Endothelial cell of umbilical vein (primary cell): ENCODE measurements around the gene CAMTA1. TPM values are rescaled to one million over a fixed set of nuclear protein-coding genes. Genes with fewer than 3 reads are reported as not detected.

Experiments
- BruUV-seq: library from RNA; stranded (reverse); fragments of 400-500 nt; replicated peaks from 2 replicates; lab custom pipeline; 2021; lab: Mats Ljungman, UMichigan
- CTCF ChIA-PET: fragments of 300-600, 350-600 bp; sonication (Branson Sonifier 250); formaldehyde crosslinking; loops from one replicate; lab custom pipeline; 2021; ENCODE audit warnings: antibody characterized with exemption, inconsistent platforms; lab: Charles Lee
- POLR2A ChIA-PET: fragments of 300-600, 350-600 bp; sonication (Branson Sonifier 250); formaldehyde crosslinking; loops from one replicate; lab custom pipeline; 2021; ENCODE audit warnings: antibody characterized with exemption, inconsistent platforms; lab: Charles Lee
- DNase-seq: peaks from one replicate; pipeline ENCODE4 v3.0.0-alpha.2; 2011; ENCODE audit warnings: low read depth, low spot score
- FAIRE-seq: peaks from 2 replicates; lab custom pipeline; 2011; peaks lifted over from hg19 to GRCh38; lab: Jason Lieb, UNC
- H2AFZ ChIP-seq: 2 replicates; pipeline ENCODE4 v1.6.0; 2012; ENCODE audit warnings: low read depth, low read length, control low read depth, inconsistent platforms
- H3K27ac ChIP-seq: 2 replicates; pipeline ENCODE4 v1.5.1; 2011; ENCODE audit warnings: low read depth, mild to moderate bottlenecking, control low read depth, low read length, moderate library complexity; ENCODE audit not compliant: insufficient read depth
- H3K27me3 ChIP-seq, 2 experiments: 2 replicates each; pipeline versions ENCODE4 v1.6.0 to v1.6.1; 2011; ENCODE audit warnings: low read length in 2 of 2, mixed read lengths in 1 of 2; ENCODE audit not compliant: control insufficient read depth in 2 of 2, insufficient read depth in 2 of 2
- H3K36me3 ChIP-seq, 2 experiments: 2 replicates in 1 of 2; 3 replicates in 1 of 2; pipeline ENCODE4 v1.5.1; 2011; ENCODE audit warnings: low read length in 2 of 2, mild to moderate bottlenecking in 1 of 2, moderate library complexity in 1 of 2; ENCODE audit not compliant: control insufficient read depth in 2 of 2, insufficient read depth in 2 of 2; ENCODE audit errors: extremely low read depth in 1 of 2
- H3K4me1 ChIP-seq: 3 replicates; pipeline ENCODE4 v1.5.1; 2011; ENCODE audit warnings: mild to moderate bottlenecking, low read length; ENCODE audit not compliant: control insufficient read depth, insufficient read depth; ENCODE audit errors: extremely low read depth
- H3K4me2 ChIP-seq: 2 replicates; pipeline ENCODE4 v1.6.1; 2011; ENCODE audit warnings: low read length, control low read depth, mixed read lengths; ENCODE audit not compliant: insufficient read depth
- H3K4me3 ChIP-seq, 3 experiments: fragments of 200-600 bp in 1 of 3; sonication (generic), shearing (Covaris generic) in 1 of 3; replicated peaks in 1 of 3; 2 replicates each; pipeline ENCODE4 v1.5.1; 2011 to 2016; ENCODE audit warnings: control low read depth in 3 of 3, low read length in 3 of 3, mild to moderate bottlenecking in 2 of 3, inconsistent platforms in 1 of 3, low read depth in 1 of 3, moderate library complexity in 1 of 3; ENCODE audit not compliant: insufficient read depth in 1 of 3
- H3K79me2 ChIP-seq: 2 replicates; pipeline ENCODE4 v1.6.0; 2012; ENCODE audit warnings: low read length, inconsistent platforms; ENCODE audit not compliant: control insufficient read depth, insufficient read depth
- H3K9ac ChIP-seq: replicated peaks from 2 replicates; pipeline ENCODE3; 2011; ENCODE audit warnings: low read length, control low read depth; ENCODE audit not compliant: insufficient read depth; ENCODE audit errors: extremely low read depth
- H3K9me1 ChIP-seq: replicated peaks from 3 replicates; pipeline ENCODE4 v1.6.0; 2011; ENCODE audit warnings: mild to moderate bottlenecking, low read length; ENCODE audit not compliant: control insufficient read depth, insufficient read depth; ENCODE audit errors: extremely low read depth
- H3K9me3 ChIP-seq: replicated peaks from 2 replicates; pipeline ENCODE4 v1.5.1; 2012; ENCODE audit warnings: low read length, inconsistent platforms; ENCODE audit not compliant: control insufficient read depth, insufficient read depth
- H4K20me1 ChIP-seq: replicated peaks from 2 replicates; pipeline ENCODE3; 2011; ENCODE audit warnings: mild to moderate bottlenecking, low read length; ENCODE audit not compliant: control insufficient read depth, insufficient read depth; ENCODE audit errors: extremely low read depth
- EZH2 ChIP-seq: IDR thresholded peaks from 2 replicates; pipeline ENCODE4 v1.6.1; 2012; ENCODE audit warnings: borderline replicate concordance, low read depth, mild to moderate bottlenecking, moderate library complexity, low read length, inconsistent platforms; ENCODE audit not compliant: severe bottlenecking
- FOS ChIP-seq: IDR thresholded peaks from 2 replicates; pipeline ENCODE4 v1.6.1; 2011; ENCODE audit warnings: mild to moderate bottlenecking, low read length, moderate library complexity, borderline replicate concordance; ENCODE audit not compliant: insufficient read depth
- GATA2 ChIP-seq: IDR thresholded peaks from 2 replicates; pipeline ENCODE4 v1.7.0; 2011; ENCODE audit warnings: low read depth, mild to moderate bottlenecking, moderate library complexity, mixed read lengths, low read length; ENCODE audit not compliant: insufficient read length, insufficient read depth
- JUN ChIP-seq: IDR thresholded peaks from 2 replicates; pipeline ENCODE4 v1.6.1; 2011; ENCODE audit warnings: borderline replicate concordance, low read depth; ENCODE audit not compliant: insufficient read length, insufficient read depth
- MYC ChIP-seq: IDR thresholded peaks from one replicate; pipeline ENCODE4 v1.6.1; 2011; ENCODE audit warnings: mild to moderate bottlenecking, low read depth, low read length
- POLR2A ChIP-seq: IDR thresholded peaks from 2 replicates; pipeline ENCODE4 v1.6.1; 2012; ENCODE audit warnings: low read depth, mild to moderate bottlenecking, control low read depth, low read length
- POLR2AphosphoS5 ChIP-seq: IDR thresholded peaks from 2 replicates; pipeline ENCODE4 v1.6.1; 2012; ENCODE audit warnings: low read depth, mild to moderate bottlenecking, control low read depth, low read length, moderate library complexity; ENCODE audit not compliant: insufficient read depth
- dilution Hi-C: fragments of 300-500 bp; cut with MboI; formaldehyde crosslinking; loops from one replicate; pipeline ENCODE4 v1.15.0; 2019; ENCODE audit warnings: low sequenced_read_pairs; ENCODE audit not compliant: extremely low pct_ligation_motif_present
- intact Hi-C: fragments of 100-400 bp; cut with micrococcal nuclease; formaldehyde crosslinking; loops from one replicate; pipeline ENCODE4 v1.10.0; 2022
- polyA plus RNA-seq, 4 experiments: library from polyadenylated mRNA; depleted of rRNA in 3 of 4; stranded (reverse) in 3 of 4; unstranded in 1 of 4; fragments of >200 nt; gene quantifications; 2 replicates each; pipeline versions ENCODE4 v1.2.1 to v1.2.3, GENCODE V29; 2011 to 2012; ENCODE audit warnings: missing spikeins in 1 of 4
- total RNA-seq: library from RNA; stranded (reverse); gene quantifications from 2 replicates; pipeline ENCODE4 v1.2.3, GENCODE V29; 2021
- TF ChIP-seq, protein P1 (sequence below): IDR thresholded peaks from 2 replicates; pipeline ENCODE4 v1.6.1; 2011; ENCODE audit not compliant: insufficient read depth, insufficient read length
- TF ChIP-seq, protein P2 (sequence below), 2 donors: IDR thresholded peaks; 1 replicate in 1 of 2; 2 replicates in 1 of 2; pipeline ENCODE4 v1.5.1; 2011; ENCODE audit warnings: low read length in 2 of 2, mild to moderate bottlenecking in 2 of 2, moderate library complexity in 2 of 2, control low read depth in 1 of 2, inconsistent platforms in 1 of 2, low read depth in 1 of 2; ENCODE audit not compliant: insufficient read depth in 1 of 2; ENCODE audit errors: extremely low read depth in 1 of 2

The CAMTA1 gene
- total and polyA plus RNA-seq, 2 donors (not counting 3 experiments of a cell fraction or from before 2014, with no cell fraction given), result 50.8 to 92.7 TPM

DNA sequence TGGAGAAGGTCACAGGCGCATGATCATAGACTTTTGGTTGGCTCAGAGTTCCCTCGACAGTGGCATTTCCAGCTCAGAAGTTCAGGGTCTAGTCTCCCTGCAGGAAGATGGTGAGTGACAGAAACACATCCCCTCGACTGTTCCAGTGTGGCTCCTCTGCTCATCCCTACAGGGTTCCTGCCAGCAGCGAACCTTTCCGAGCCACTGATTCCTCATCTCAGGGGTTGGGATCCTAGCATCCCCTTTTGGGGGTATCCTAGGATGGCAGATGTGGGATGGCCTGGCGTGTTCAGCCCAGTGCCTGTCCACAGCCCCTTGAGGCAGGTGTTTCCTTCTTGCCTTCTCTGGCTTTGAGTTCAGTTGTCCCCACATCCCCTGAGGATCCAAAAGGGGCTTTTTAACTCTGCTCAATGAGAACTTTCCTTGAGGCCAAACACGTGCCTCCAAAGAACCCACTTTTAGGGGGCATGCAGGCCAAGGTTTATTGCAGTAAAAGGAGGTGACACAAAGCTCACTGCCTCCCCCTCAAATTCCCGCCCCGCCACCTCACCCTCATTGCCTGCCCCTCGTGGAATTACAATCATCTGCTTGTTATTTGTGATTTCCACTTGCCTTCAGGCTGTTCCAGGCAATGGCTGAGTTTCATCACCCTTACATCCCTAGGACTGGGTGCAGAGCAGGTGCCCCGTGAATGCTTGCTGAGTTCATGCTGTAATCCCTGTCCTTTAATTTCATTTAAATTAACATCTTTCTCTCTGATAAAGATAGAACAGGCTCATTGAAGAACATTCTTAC is 440.7 kb downstream of the CAMTA1 start:
- TF ChIP-seq EZH2 (no peak), FOS (no peak), MYC (no peak), JUN (no peak), GATA2 (no peak), POLR2AphosphoS5 (no peak), POLR2A (no peak)
- TF ChIP-seq, protein P1, sequence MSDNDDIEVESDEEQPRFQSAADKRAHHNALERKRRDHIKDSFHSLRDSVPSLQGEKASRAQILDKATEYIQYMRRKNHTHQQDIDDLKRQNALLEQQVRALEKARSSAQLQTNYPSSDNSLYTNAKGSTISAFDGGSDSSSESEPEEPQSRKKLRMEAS, result no peak
- TF ChIP-seq, protein P2, sequence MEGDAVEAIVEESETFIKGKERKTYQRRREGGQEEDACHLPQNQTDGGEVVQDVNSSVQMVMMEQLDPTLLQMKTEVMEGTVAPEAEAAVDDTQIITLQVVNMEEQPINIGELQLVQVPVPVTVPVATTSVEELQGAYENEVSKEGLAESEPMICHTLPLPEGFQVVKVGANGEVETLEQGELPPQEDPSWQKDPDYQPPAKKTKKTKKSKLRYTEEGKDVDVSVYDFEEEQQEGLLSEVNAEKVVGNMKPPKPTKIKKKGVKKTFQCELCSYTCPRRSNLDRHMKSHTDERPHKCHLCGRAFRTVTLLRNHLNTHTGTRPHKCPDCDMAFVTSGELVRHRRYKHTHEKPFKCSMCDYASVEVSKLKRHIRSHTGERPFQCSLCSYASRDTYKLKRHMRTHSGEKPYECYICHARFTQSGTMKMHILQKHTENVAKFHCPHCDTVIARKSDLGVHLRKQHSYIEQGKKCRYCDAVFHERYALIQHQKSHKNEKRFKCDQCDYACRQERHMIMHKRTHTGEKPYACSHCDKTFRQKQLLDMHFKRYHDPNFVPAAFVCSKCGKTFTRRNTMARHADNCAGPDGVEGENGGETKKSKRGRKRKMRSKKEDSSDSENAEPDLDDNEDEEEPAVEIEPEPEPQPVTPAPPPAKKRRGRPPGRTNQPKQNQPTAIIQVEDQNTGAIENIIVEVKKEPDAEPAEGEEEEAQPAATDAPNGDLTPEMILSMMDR (IDR thresholded peaks at IDR 0.05; ENCODE audit: extremely low read depth in 1 of 2, insufficient read depth in 1 of 2, low read depth in 1 of 2, low read length in 2 of 2), result no peak
- Histone ChIP-seq H3K27me3 (no peaks in the 10 kb centered on the region), H3K36me3 (no peaks in the 10 kb centered on the region), H3K79me2 (no peaks in the 10 kb centered on the region), H3K9ac (no peak overlapping the region), H3K4me3 (no peak overlapping the region), H4K20me1 (no peaks in the 10 kb centered on the region), H3K9me3 (no peaks in the 10 kb centered on the region), H3K27ac (no peak overlapping the region), H3K4me1 (no peaks in the 10 kb centered on the region), H2AFZ (no peak overlapping the region), H3K9me1 (no peaks in the 10 kb centered on the region), H3K4me2 (no peak overlapping the region)
- POLR2A ChIA-PET, result no interaction called here
- DNase-seq (no peak), FAIRE-seq (no peak)
- dilution Hi-C loops, result no loop called here
- CTCF ChIA-PET, result no interaction called here
- intact Hi-C loops, result loop anchor here (2.0 kb wide), 1 partner anchor 351 kb away; no protein-coding TSS in a partner anchor
- no TSS peak for BruUV-seq
